ENCODE data around the gene PTPRC.

- TF ChIP-seq ZNF830 (tag by site-specific recombination; IDR thresholded peaks at IDR 0.05; ENCODE audit: low read depth) (no peak), ZNF223 (tag by site-specific recombination; IDR thresholded peaks at IDR 0.05) (no peak)
Observed at GRCh38 chr1:198597690-198598430, 41.0 kb upstream of the PTPRC start.
